ENCODE measurements around the gene FHOD1. TPM values are rescaled to one million over a fixed set of nuclear protein-coding genes. Genes with fewer than 3 reads are reported as not detected.

FHOD1 gene
- total and polyA plus RNA-seq, 10 of the 15 experiments (the other 5 are each of a cell fraction or from before 2014, with no cell fraction given) = 8.9 to 65.7 (median 18.1) TPM

- TF ChIP-seq CTCF (IDR thresholded peaks at IDR 0.05 in 2 of 3, conservative IDR thresholded peaks at IDR 0.05 in 1 of 3; ENCODE audit: control insufficient read depth in 2 of 3, extremely low read depth in 1 of 3, insufficient read depth in 1 of 3, low read depth in 3 of 3, low read length in 3 of 3) (no peak), SKIL (IDR thresholded peaks at IDR 0.05; ENCODE audit: low read depth, poor library complexity, severe bottlenecking) (no peak), YY1 (IDR thresholded peaks at IDR 0.05; ENCODE audit: low read depth, low read length) (no peak), E2F8 (IDR thresholded peaks at IDR 0.05; ENCODE audit: low read depth, partially characterized antibody) (no peak), WRNIP1 (IDR thresholded peaks at IDR 0.05; ENCODE audit: borderline replicate concordance, low read depth, low read length) (no peak), RCOR1 (conservative IDR thresholded peaks at IDR 0.05; ENCODE audit: low read depth, low read length) (no peak), BRCA1 (IDR thresholded peaks at IDR 0.05; ENCODE audit: low read depth, low read length) (no peak), CEBPZ (IDR thresholded peaks at IDR 0.05; ENCODE audit: low read depth, low read length) (no peak), SMARCA5 (IDR thresholded peaks at IDR 0.05) (no peak), EGR1 (IDR thresholded peaks at IDR 0.05; ENCODE audit: borderline replicate concordance in 1 of 2, low read depth in 2 of 2, low read length in 2 of 2) (no peak)
These were observed 65.0 kb downstream of the FHOD1 start (continued) for GRCh38 chr16:67182288-67182687.

Measured in GM12878 (cell line).